Sigmoid colon (tissue), 4 donors: ENCODE results near the gene KIRREL3.

Experiments
- POLR2A ChIP-seq, 2 donors: fragments of 450-650 bp; IDR thresholded peaks; one replicate each; pipeline ENCODE4 v1.6.1; 2016; ENCODE audit warnings: antibody characterized with exemption in 2 of 2, mild to moderate bottlenecking in 2 of 2, moderate library complexity in 2 of 2
- POLR2AphosphoS5 ChIP-seq, 4 donors: sonication (generic); formaldehyde crosslinking; IDR thresholded peaks; one replicate each; pipeline ENCODE4 v1.6.1; 2017; ENCODE audit warnings: antibody characterized with exemption in 4 of 4

DNA sequence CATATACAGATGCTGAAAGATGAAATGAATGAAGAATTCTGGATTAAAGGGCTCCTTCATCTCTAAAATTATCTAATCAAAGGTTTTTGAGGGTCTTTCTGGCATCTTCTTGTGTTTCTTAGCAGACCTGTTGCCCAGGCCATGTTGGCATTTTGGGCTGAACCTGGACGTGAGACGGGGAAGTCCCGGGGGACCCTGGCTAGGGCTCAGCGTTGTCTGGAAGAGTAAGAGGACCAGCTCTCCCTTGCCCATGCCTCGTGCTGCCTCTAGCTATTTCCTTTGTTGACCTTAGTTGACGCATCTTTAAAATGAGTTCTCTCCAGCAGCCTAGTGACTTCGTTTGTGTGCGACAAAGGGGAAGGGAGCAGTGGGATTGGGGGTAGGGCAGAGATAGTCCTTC, 492.9 kb downstream of the KIRREL3 start:
- TF ChIP-seq POLR2AphosphoS5 (IDR thresholded peaks at IDR 0.05) (no peak), POLR2A (IDR thresholded peaks at IDR 0.05) (no peak)
